A673 (cell line): Measurements from ENCODE around the gene ABCG8.

Experiments used
- EZH2 ChIP-seq: fragments of 200-600 bp; sonication (generic); IDR thresholded peaks from 2 replicates; pipeline ENCODE4 v1.6.1; 2017; ENCODE audit warnings: borderline replicate concordance, low read depth, mild to moderate bottlenecking, mixed read lengths, antibody characterized with exemption, low read length; ENCODE audit not compliant: poor library complexity, severe bottlenecking
- TF ChIP-seq, protein P1 (sequence below): fragments of 300-800, 200-600 bp; sonication (generic); conservative IDR thresholded peaks from 2 replicates; pipeline ENCODE4 v1.5.1; 2017; ENCODE audit warnings: low read depth, mild to moderate bottlenecking, antibody characterized with exemption, low read length, moderate library complexity, mixed read lengths

GRCh38 chr2:43924463-43924862 lies 85.7 kb downstream of the ABCG8 start:
- TF ChIP-seq, protein P1, sequence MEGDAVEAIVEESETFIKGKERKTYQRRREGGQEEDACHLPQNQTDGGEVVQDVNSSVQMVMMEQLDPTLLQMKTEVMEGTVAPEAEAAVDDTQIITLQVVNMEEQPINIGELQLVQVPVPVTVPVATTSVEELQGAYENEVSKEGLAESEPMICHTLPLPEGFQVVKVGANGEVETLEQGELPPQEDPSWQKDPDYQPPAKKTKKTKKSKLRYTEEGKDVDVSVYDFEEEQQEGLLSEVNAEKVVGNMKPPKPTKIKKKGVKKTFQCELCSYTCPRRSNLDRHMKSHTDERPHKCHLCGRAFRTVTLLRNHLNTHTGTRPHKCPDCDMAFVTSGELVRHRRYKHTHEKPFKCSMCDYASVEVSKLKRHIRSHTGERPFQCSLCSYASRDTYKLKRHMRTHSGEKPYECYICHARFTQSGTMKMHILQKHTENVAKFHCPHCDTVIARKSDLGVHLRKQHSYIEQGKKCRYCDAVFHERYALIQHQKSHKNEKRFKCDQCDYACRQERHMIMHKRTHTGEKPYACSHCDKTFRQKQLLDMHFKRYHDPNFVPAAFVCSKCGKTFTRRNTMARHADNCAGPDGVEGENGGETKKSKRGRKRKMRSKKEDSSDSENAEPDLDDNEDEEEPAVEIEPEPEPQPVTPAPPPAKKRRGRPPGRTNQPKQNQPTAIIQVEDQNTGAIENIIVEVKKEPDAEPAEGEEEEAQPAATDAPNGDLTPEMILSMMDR, result no peak
- no peak for TF ChIP-seq EZH2
